SH-SY5Y (cell line): Measurements from ENCODE around the gene GARIN6.

Source experiments
- GATA2 ChIP-seq: IDR thresholded peaks from 2 replicates; pipeline ENCODE4 v1.6.1; 2011; ENCODE audit warnings: mild to moderate bottlenecking, low read depth, low read length
- GATA3 ChIP-seq: IDR thresholded peaks from 2 replicates; pipeline ENCODE4 v1.6.1; 2011; ENCODE audit warnings: low read depth, mild to moderate bottlenecking, low read length, moderate library complexity

DNA sequence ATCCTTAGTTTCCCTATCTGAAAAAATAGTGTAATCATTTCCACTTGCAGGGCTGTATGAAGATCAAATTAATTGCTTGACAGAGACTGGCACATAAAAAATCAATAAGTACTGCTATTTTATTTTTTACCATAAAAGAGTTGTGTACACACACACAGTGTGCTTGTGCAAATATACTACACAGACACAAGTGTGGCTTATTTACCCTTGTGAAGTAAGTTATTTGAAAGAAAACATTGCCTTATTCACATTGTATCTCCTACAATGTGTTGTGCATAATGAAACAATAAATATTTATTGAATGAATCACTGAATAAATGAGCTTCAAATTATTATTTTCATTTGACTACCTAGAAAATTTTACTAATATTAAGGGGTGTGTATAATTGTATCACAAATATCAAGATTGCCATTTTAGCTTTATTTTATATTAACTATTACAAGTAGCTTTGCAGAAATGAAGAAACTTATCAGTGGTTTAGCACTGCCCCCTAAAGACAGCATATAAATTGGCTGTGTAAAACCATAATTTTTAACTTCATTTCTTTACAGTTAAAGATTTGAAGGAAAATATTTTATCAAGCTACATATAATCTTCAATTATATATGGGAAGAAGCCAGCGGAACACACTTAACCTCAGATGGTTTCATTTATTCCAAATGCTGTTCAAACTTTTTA is 11.3 kb downstream of the GARIN6 start:
- no peak for TF ChIP-seq GATA2
- TF ChIP-seq GATA3 = no peak
